ENCODE measurements around the gene HARBI1. TPM values are rescaled to one million over a fixed set of nuclear protein-coding genes. Genes with fewer than 3 reads are reported as not detected.

HARBI1 gene
- total RNA-seq, 1 experiment from 2014 or later, result 6.3 TPM

- H2BK5ac ChIP-seq (ENCODE audit: insufficient read length, low read length), result no peak overlapping the region
- H3K23ac ChIP-seq (ENCODE audit: insufficient read length, low read depth, low read length), result no peak overlapping the region
- H2BK20ac ChIP-seq (ENCODE audit: low read depth, low read length, poor library complexity, severe bottlenecking), result no peak overlapping the region
- no peak overlapping the region for H3K18ac ChIP-seq (ENCODE audit: insufficient read length, low read depth, low read length)
- no peak overlapping the region for H3K27ac ChIP-seq (ENCODE audit: insufficient read length, low read depth, low read length)
- H3K23me2 ChIP-seq (ENCODE audit: insufficient read length, low read depth, low read length, poor library complexity, severe bottlenecking), result no peaks in the 10 kb centered on the region
- H4K5ac ChIP-seq (ENCODE audit: insufficient read length, low read depth, low read length), result no peak overlapping the region
- DNase-seq, result no peak
- H3K27me3 Mint-ChIP-seq (ENCODE audit: low read depth), result no peaks in the 10 kb centered on the region
- no peak for TF ChIP-seq CTCF (conservative IDR thresholded peaks at IDR 0.05)
- no peak overlapping the region for H2AK5ac ChIP-seq (ENCODE audit: insufficient read length, low read length)
- H4K20me1 ChIP-seq (ENCODE audit: control insufficient read depth, insufficient read depth, insufficient read length), result no peaks in the 10 kb centered on the region
- H2BK12ac ChIP-seq (ENCODE audit: insufficient read length, low read depth, low read length), result no peak overlapping the region
- no peak overlapping the region for H3T11ph ChIP-seq (ENCODE audit: low read length)
- no peak overlapping the region for H2BK15ac ChIP-seq (ENCODE audit: low read depth, low read length)
- no peaks in the 10 kb centered on the region for H3K9me3 ChIP-seq (ENCODE audit: control insufficient read depth, low read depth, low read length)
- no peak overlapping the region for H2BK120ac ChIP-seq (ENCODE audit: low read depth, low read length, poor library complexity, severe bottlenecking)
- no peak overlapping the region for H3K9ac ChIP-seq (ENCODE audit: extremely low read depth, insufficient read length, low read length)
- H2AFZ ChIP-seq (ENCODE audit: low read length), result no peak overlapping the region
- WGBS (ENCODE audit: extremely low coverage, insufficient read length, low lambda C conversion rate), result no CpG with 5 or more reads among the region's 5 CpGs
- no peak overlapping the region for H3K56ac ChIP-seq (ENCODE audit: insufficient read length, low read depth, low read length)
- no peak overlapping the region for H3K14ac ChIP-seq (ENCODE audit: insufficient read depth, low read length)
- peaks cover 4 to 10% (median 9%) of the 10 kb centered on the region in 3 experiments; a peak in 5 of 7 replicates for H3K36me3 Mint-ChIP-seq (ENCODE audit: insufficient read depth in 1 of 3, low read depth in 3 of 3)
- no peak overlapping the region for H4K91ac ChIP-seq (ENCODE audit: insufficient read length, low read depth, low read length)
- H4K8ac ChIP-seq (replicated peaks; ENCODE audit: insufficient read length, low read depth, low read length), result no peak overlapping the region
- H3K9me3 Mint-ChIP-seq, result peaks cover 4 to 5% of the 10 kb centered on the region in 2 experiments; a peak in 3 of 5 replicates
- H3K79me1 ChIP-seq (ENCODE audit: insufficient read depth, low read depth, low read length, poor library complexity, severe bottlenecking), result peaks cover 4% of the 10 kb centered on the region
- H3K4me2 ChIP-seq (ENCODE audit: insufficient read depth, insufficient read length, low read length), result no peak overlapping the region
- H3K79me2 ChIP-seq (ENCODE audit: insufficient read depth, low read length), result peaks cover 5% of the 10 kb centered on the region; the same call in 1 of the 2 replicates
- H3K27ac Mint-ChIP-seq, result no peak overlapping the region
- H3K27me3 ChIP-seq (ENCODE audit: insufficient read depth, low read length), result no peaks in the 10 kb centered on the region
- H3K4ac ChIP-seq (ENCODE audit: low read depth, low read length), result no peak overlapping the region
- H3K4me1 ChIP-seq (ENCODE audit: insufficient read depth, low read length), result 0 out of 2 replicates have a peak, but pooled peaks cover 2% of the 10 kb centered on the region
- no peak overlapping the region for H3K4me3 Mint-ChIP-seq
- peaks cover 6 to 8% of the 10 kb centered on the region in 2 experiments for H3K4me1 Mint-ChIP-seq
These were observed 34.4 kb downstream of the HARBI1 start for GRCh38 chr11:46582588-46582987.
